HCT116 (cell line): Measurements from ENCODE around the gene S100A10.

Experiments used
- YY1 ChIP-seq: IDR thresholded peaks from 2 replicates; pipeline ENCODE4 v1.6.1; 2011; ENCODE audit warnings: low read length, low read depth, moderate library complexity, mild to moderate bottlenecking; ENCODE audit not compliant: insufficient replicate concordance; ENCODE audit errors: extremely low read depth
- ZNF274 ChIP-seq: fragments of 200-500 bp; sonication (Bioruptor generic); IDR thresholded peaks from 2 replicates; pipeline ENCODE4 v1.6.1; 2014; ENCODE audit warnings: mild to moderate bottlenecking, low read depth, low read length, inconsistent platforms

DNA sequence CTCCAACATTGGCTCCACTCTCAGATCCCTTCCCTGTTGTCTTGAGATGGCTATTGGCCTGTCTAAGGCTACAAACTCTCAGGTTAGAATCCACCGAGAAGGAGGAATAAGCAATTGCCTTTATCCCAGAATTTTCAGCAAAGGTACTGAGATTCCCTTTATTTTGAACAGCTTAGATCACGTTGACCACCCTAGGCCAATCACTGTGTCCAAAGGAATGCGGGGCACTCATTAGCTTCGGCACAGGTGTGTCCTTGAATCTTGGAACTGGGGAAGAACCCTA is 36.2 kb upstream of the S100A10 start:
- TF ChIP-seq YY1 (no peak), ZNF274 (no peak)
